ENCODE results near the gene USP49. TPM values are rescaled to one million over a fixed set of nuclear protein-coding genes. Genes with fewer than 3 reads are reported as not detected.

The USP49 gene
- total and polyA plus RNA-seq, 3 experiments from 2014 or later, result 0.59 to 5.2 (median 5.0) TPM

DNA sequence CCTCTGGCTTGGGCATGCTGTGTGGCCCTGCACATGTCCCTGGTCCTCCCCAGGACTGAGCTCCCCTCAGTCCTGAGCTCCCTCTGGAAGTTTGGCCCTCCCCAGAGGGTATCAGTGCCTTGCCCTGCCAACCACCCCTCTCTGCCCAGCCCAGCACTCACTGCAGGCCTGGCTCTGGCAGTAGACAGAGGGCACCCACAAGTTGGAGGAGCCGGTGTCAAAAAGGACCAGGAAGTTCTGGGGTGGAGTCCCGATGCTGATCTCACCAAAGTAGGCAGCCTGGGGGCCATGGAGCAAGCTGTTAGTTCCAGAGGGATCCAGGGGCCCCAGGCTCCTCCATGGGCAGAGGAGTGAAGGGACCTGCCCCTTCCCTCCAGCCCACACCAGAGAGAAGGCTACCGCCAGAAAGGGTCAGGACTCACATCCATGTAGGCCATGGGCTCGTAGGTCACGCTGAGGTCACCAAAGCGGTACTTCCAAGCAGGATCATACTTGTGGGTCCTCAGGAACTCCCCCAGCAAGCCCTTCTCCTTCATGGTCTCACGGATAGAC lies 150.9 kb downstream of the USP49 start:
- Mint-ChIP-seq H3K4me1 (no peaks in the 10 kb centered on the region), H3K9me3 (peaks cover 0 to 2% (median 0%) of the 10 kb centered on the region in 5 donors), H3K27me3 (peaks cover 5 to 7% of the 10 kb centered on the region in 2 donors), H3K36me3 (no peaks in the 10 kb centered on the region), H3K27ac (no peak overlapping the region), H3K4me3 (peak overlapping the region in 1 of 7 donors; percentile 21)
- no peak overlapping the region for H3K27ac ChIP-seq (ENCODE audit: low read depth, low read length)
- H3K4me3 ChIP-seq (ENCODE audit: low read length), result no peak overlapping the region
- POLR2A ChIA-PET, result no interaction called here
- no peaks in the 10 kb centered on the region for H3K9me3 ChIP-seq (ENCODE audit: low read length)
- H3K27me3 ChIP-seq (ENCODE audit: insufficient read depth, low read length, poor library complexity, severe bottlenecking), result no peaks in the 10 kb centered on the region
- no peak for DNase-seq
- H3K36me3 ChIP-seq (ENCODE audit: insufficient read depth, low read length), result no peaks in the 10 kb centered on the region
- CTCF ChIA-PET, result no interaction called here
- H3K4me1 ChIP-seq (ENCODE audit: insufficient read depth, low read length), result no peaks in the 10 kb centered on the region

GRCh38 chr6:41743406-41744235 lies 151.6 kb downstream of the USP49 start:
- H3K9me3 ChIP-seq (ENCODE audit: low read length), result no peaks in the 10 kb centered on the region
- H3K4me1 ChIP-seq (ENCODE audit: insufficient read depth, low read length), result no peaks in the 10 kb centered on the region
- H3K36me3 ChIP-seq (ENCODE audit: insufficient read depth, low read length), result no peaks in the 10 kb centered on the region
- no peaks in the 10 kb centered on the region for H3K27me3 ChIP-seq (ENCODE audit: insufficient read depth, low read length, poor library complexity, severe bottlenecking)
- no peak for DNase-seq
- ChIA-PET CTCF (no interaction called here), POLR2A (no interaction called here)
- Mint-ChIP-seq H3K4me1 (no peaks in the 10 kb centered on the region), H3K27ac (peak overlapping the region in 1 of 8 donors; percentile 14), H3K27me3 (peaks cover 5 to 7% of the 10 kb centered on the region in 2 donors), H3K9me3 (peaks cover 0 to 2% (median 0%) of the 10 kb centered on the region in 5 donors), H3K36me3 (no peaks in the 10 kb centered on the region), H3K4me3 (no peak overlapping the region)
- no peak overlapping the region for H3K27ac ChIP-seq (ENCODE audit: low read depth, low read length)
- no peak overlapping the region for H3K4me3 ChIP-seq (ENCODE audit: low read length)

GRCh38 chr6:41741625-41742490 lies 153.3 kb downstream of the USP49 start:
- CTCF ChIA-PET, result no interaction called here

DNA sequence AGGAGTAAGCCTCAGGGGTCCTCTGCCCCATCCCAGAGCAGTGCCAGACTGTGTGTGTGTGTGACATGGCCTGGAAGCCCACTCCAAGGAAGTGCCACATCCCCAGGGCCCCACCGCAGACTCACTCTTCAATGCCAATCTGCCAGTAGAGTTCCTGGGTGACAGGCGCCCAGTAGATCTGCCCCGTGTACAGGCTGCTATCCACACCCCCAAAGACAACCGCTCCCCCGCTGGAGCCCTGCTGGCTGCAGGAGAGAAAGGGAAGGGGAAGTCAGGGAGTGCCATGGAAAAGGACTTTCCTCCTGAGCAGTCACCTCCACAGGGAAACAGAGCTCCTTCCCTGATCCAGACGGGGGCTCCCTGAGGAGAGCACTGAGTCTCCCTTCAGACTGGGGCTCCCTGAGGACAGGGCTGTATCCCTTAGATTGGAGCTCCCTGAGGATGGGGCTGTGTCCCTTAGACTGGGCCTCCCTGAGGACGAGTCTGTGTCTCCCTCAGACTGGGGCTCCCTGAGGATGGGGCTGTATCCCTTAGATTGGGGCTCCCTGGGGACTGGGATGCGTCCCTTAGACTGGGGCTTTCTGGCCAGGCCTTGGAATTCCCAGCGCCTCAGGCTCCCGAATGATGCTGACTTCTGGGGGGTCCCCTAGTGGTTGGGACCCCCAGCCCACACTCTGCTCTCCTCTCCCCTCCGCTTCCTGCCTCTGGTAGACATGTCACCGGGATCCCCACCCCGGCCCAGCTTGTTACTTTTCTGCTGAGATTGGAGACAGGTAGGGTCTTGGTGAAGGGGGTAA lies 154.6 kb downstream of the USP49 start:
- no peak overlapping the region for H3K4me3 Mint-ChIP-seq
- ChIA-PET POLR2A (no interaction called here), CTCF (no interaction called here)
- H3K4me1 Mint-ChIP-seq, result peaks cover 0 to 3% (median 3%) of the 10 kb centered on the region in 3 donors
- Histone ChIP-seq H3K4me1 (ENCODE audit: insufficient read depth, low read length) (peaks cover 5% of the 10 kb centered on the region), H3K4me3 (ENCODE audit: low read length) (no peak overlapping the region), H3K36me3 (ENCODE audit: insufficient read depth, low read length) (no peaks in the 10 kb centered on the region), H3K27ac (ENCODE audit: low read depth, low read length) (no peak overlapping the region), H3K27me3 (ENCODE audit: insufficient read depth, low read length, poor library complexity, severe bottlenecking) (no peaks in the 10 kb centered on the region), H3K9me3 (ENCODE audit: low read length) (no peaks in the 10 kb centered on the region)
- DNase-seq, result no peak
- H3K36me3 Mint-ChIP-seq, result no peaks in the 10 kb centered on the region
- peaks cover 0 to 2% (median 0%) of the 10 kb centered on the region in 5 donors for H3K9me3 Mint-ChIP-seq
- H3K27ac Mint-ChIP-seq, result no peak overlapping the region
- H3K27me3 Mint-ChIP-seq, result peaks cover 0 to 3% of the 10 kb centered on the region in 2 donors

More at GRCh38 chr6:41741625-41742490, 153.3 kb downstream of the USP49 start:
- H3K27me3 ChIP-seq (ENCODE audit: insufficient read depth, low read length, poor library complexity, severe bottlenecking), result no peaks in the 10 kb centered on the region
- no peaks in the 10 kb centered on the region for H3K36me3 ChIP-seq (ENCODE audit: insufficient read depth, low read length)
- H3K4me3 ChIP-seq (ENCODE audit: low read length), result no peak overlapping the region
- peaks cover under 1 to 3% of the 10 kb centered on the region in 2 donors for H3K27me3 Mint-ChIP-seq
- no peaks in the 10 kb centered on the region for H3K9me3 ChIP-seq (ENCODE audit: low read length)
- POLR2A ChIA-PET, result no interaction called here
- H3K4me1 Mint-ChIP-seq, result no peaks in the 10 kb centered on the region
- no peak overlapping the region for H3K4me3 Mint-ChIP-seq
- H3K27ac ChIP-seq (ENCODE audit: low read depth, low read length), result no peak overlapping the region
- peak overlapping the region in 1 of 8 donors; percentile 40 for H3K27ac Mint-ChIP-seq
- H3K4me1 ChIP-seq (ENCODE audit: insufficient read depth, low read length), result no peaks in the 10 kb centered on the region
- no peaks in the 10 kb centered on the region for H3K36me3 Mint-ChIP-seq
- H3K9me3 Mint-ChIP-seq, result peaks cover 0 to 2% (median 0%) of the 10 kb centered on the region in 5 donors
- no peak for DNase-seq

Other genes with a start within 250 kb of the USP49 start
- 10 to 100 TPM; 12.0 to 12.5 TPM for gene TFEB, start 159.8 kb downstream of the USP49 start, total RNA-seq
- 18.8 TPM for gene TFEB, start 159.8 kb downstream of the USP49 start, polyA plus RNA-seq
- gene PGC, start 148.0 kb downstream of the USP49 start, total RNA-seq, result not detected
- not detected for gene PGC, start 148.0 kb downstream of the USP49 start, polyA plus RNA-seq
- 1 to 10 TPM; 3.7 to 4.0 TPM for gene FRS3, start 115.5 kb downstream of the USP49 start, total RNA-seq
- 4.0 TPM for gene FRS3, start 115.5 kb downstream of the USP49 start, polyA plus RNA-seq
- not detected for gene PRICKLE4, start 114.6 kb downstream of the USP49 start, total RNA-seq
- gene PRICKLE4, start 114.6 kb downstream of the USP49 start, polyA plus RNA-seq, result not detected
- 100 to 1,000 TPM; 399 to 414 TPM for gene TOMM6, start 107.7 kb downstream of the USP49 start, total RNA-seq
- gene TOMM6, start 107.7 kb downstream of the USP49 start, polyA plus RNA-seq, result 376 TPM
- 10 to 100 TPM; 18.1 to 21.1 TPM for gene MED20, start 25.8 kb upstream of the USP49 start, total RNA-seq
- 5.3 TPM for gene MED20, start 25.8 kb upstream of the USP49 start, polyA plus RNA-seq
- gene BYSL, start 26.1 kb upstream of the USP49 start, total RNA-seq, result 10 to 100 TPM; 80.5 to 84.4 TPM
- gene BYSL, start 26.1 kb upstream of the USP49 start, polyA plus RNA-seq, result 5.9 TPM
- gene CCND3, start 46.4 kb upstream of the USP49 start, total RNA-seq, result 100 to 1,000 TPM; 283 to 287 TPM
- gene CCND3, start 46.4 kb upstream of the USP49 start, polyA plus RNA-seq, result 648 TPM
- gene TAF8, start 155.1 kb upstream of the USP49 start, total RNA-seq, result 10 to 100 TPM; 41.7 to 42.6 TPM
- 20.5 TPM for gene TAF8, start 155.1 kb upstream of the USP49 start, polyA plus RNA-seq
- gene C6orf132, start 247.2 kb upstream of the USP49 start, total RNA-seq, result under 1 TPM; 0.15 to 0.16 TPM
- gene C6orf132, start 247.2 kb upstream of the USP49 start, polyA plus RNA-seq, result not detected